Left ventricle myocardium inferior (tissue), 1 donor: ENCODE data around the gene LTBP1. TPM values are rescaled to one million over a fixed set of nuclear protein-coding genes. Genes with fewer than 3 reads are reported as not detected.
"Not testable (repeated sequence)": the region's sequence is repeated elsewhere in the genome, so short reads cannot be mapped to it uniquely, and the experiment has no call there.

ENCODE experiments used
- DNase-seq: peaks from one replicate; pipeline ENCODE4 v3.0.0-alpha.2; 2020
- H3K27ac ChIP-seq: fragments of 200-600 bp; replicated peaks from 2 replicates; pipeline ENCODE4 v1.8.0; 2021
- H3K27me3 ChIP-seq: fragments of 200-600 bp; 2 replicates; pipeline ENCODE4 v1.8.0; 2021; ENCODE audit warnings: low read depth
- H3K36me3 ChIP-seq: fragments of 200-600 bp; 2 replicates; pipeline ENCODE4 v1.8.0; 2021
- H3K4me1 ChIP-seq: fragments of 200-600 bp; 2 replicates; pipeline ENCODE4 v1.8.0; 2021
- H3K4me3 ChIP-seq: fragments of 200-600 bp; 2 replicates; pipeline ENCODE4 v1.8.0; 2021; ENCODE audit warnings: mild to moderate bottlenecking, moderate library complexity
- H3K9me3 ChIP-seq: fragments of 200-600 bp; replicated peaks from 2 replicates; pipeline ENCODE4 v1.8.0; 2021
- intact Hi-C: fragments of 100-400 bp; cut with micrococcal nuclease; formaldehyde crosslinking; loops from one replicate; pipeline ENCODE4 v1.11.0; 2022
- total RNA-seq: library from RNA; stranded (reverse); fragmentation: NEBNext Ultra II Directional; extraction: Animal tissue kit (Norgen Biotek cat#: 25700); gene quantifications from one replicate; pipeline ENCODE4 v1.2.1, GENCODE V29; 2021
- TF ChIP-seq, protein P1 (sequence below): fragments of 200-600 bp; IDR thresholded peaks from 2 replicates; pipeline ENCODE4 v1.8.0; 2021; ENCODE audit warnings: antibody characterized with exemption, mild to moderate bottlenecking, borderline replicate concordance
- donor health status: DM: no; HTN: yes; CAD: no; lungs with severe emphysema.

The LTBP1 gene
- total RNA-seq, 1 donor from 2014 or later = 88.9 TPM

- TF ChIP-seq, protein P1, sequence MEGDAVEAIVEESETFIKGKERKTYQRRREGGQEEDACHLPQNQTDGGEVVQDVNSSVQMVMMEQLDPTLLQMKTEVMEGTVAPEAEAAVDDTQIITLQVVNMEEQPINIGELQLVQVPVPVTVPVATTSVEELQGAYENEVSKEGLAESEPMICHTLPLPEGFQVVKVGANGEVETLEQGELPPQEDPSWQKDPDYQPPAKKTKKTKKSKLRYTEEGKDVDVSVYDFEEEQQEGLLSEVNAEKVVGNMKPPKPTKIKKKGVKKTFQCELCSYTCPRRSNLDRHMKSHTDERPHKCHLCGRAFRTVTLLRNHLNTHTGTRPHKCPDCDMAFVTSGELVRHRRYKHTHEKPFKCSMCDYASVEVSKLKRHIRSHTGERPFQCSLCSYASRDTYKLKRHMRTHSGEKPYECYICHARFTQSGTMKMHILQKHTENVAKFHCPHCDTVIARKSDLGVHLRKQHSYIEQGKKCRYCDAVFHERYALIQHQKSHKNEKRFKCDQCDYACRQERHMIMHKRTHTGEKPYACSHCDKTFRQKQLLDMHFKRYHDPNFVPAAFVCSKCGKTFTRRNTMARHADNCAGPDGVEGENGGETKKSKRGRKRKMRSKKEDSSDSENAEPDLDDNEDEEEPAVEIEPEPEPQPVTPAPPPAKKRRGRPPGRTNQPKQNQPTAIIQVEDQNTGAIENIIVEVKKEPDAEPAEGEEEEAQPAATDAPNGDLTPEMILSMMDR = no peak
- DNase-seq = no peak
- peaks cover 30% of the 10 kb centered on the region for H3K4me1 ChIP-seq
- no peaks in the 10 kb centered on the region for H3K36me3 ChIP-seq
- H3K27ac ChIP-seq = no peak overlapping the region
- H3K9me3 ChIP-seq = no peaks in the 10 kb centered on the region
- no peak overlapping the region for H3K4me3 ChIP-seq
- intact Hi-C loops = no loop called here
- no peaks in the 10 kb centered on the region for H3K27me3 ChIP-seq
These were observed 34.9 kb downstream of the LTBP1 start for GRCh38 chr2:32981612-32982011.

GRCh38 chr2:32983193-32983924, 36.6 kb downstream of the LTBP1 start:
- intact Hi-C loops, H3K9me3 ChIP-seq, H3K27me3 ChIP-seq, H3K36me3 ChIP-seq, H3K27ac ChIP-seq, H3K4me3 ChIP-seq, DNase-seq: not testable (repeated sequence)
- peaks cover 13% of the 10 kb centered on the region for H3K4me1 ChIP-seq

GRCh38 chr2:32986480-32986879, 39.7 kb downstream of the LTBP1 start:
- Histone ChIP-seq H3K4me3 (no peak overlapping the region), H3K4me1 (peaks cover 17% of the 10 kb centered on the region), H3K27me3 (no peaks in the 10 kb centered on the region), H3K36me3 (no peaks in the 10 kb centered on the region), H3K27ac (no peak overlapping the region), H3K9me3 (peaks cover 6% of the 10 kb centered on the region)
- no peak for DNase-seq
- intact Hi-C loops = no loop called here
- TF ChIP-seq, protein P1 = no peak

DNA sequence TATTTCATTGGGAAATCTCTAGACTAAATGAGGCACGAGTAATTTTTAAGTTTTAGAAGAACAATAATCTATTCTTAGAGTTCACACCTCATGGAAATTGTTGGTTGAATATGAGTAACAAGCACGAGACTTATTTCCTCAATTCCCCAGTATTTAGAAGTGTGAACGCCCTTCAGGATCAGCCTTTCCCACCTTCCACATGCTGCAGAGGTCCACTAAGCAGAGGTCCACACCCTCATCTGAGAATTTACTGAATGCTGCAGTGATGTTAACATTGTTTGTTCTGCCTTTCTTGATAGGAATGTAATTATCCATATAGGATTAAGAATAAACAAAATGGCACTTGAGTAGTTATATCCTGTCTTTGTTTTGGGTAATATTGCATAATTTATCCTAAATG, 41.8 kb downstream of the LTBP1 start:
- H3K27me3 ChIP-seq = no peaks in the 10 kb centered on the region
- no peaks in the 10 kb centered on the region for H3K36me3 ChIP-seq

GRCh38 chr2:32990556-32990955, 43.8 kb downstream of the LTBP1 start:
- no peak for DNase-seq
- Histone ChIP-seq H3K4me3 (no peak overlapping the region), H3K36me3 (no peaks in the 10 kb centered on the region), H3K4me1 (peaks cover 30% of the 10 kb centered on the region), H3K9me3 (peaks cover 6% of the 10 kb centered on the region), H3K27ac (no peak overlapping the region), H3K27me3 (no peaks in the 10 kb centered on the region)
- intact Hi-C loops = no loop called here
- TF ChIP-seq, protein P1 = no peak

More for the DNA sequence above, 41.8 kb downstream of the LTBP1 start:
- no peak overlapping the region for H3K27ac ChIP-seq
- DNase-seq = no peak
- H3K9me3 ChIP-seq = peaks cover 6% of the 10 kb centered on the region
- TF ChIP-seq, protein P1 = no peak
- no peak overlapping the region for H3K4me3 ChIP-seq
- peaks cover 34% of the 10 kb centered on the region for H3K4me1 ChIP-seq
- intact Hi-C loops = no loop called here

DNA sequence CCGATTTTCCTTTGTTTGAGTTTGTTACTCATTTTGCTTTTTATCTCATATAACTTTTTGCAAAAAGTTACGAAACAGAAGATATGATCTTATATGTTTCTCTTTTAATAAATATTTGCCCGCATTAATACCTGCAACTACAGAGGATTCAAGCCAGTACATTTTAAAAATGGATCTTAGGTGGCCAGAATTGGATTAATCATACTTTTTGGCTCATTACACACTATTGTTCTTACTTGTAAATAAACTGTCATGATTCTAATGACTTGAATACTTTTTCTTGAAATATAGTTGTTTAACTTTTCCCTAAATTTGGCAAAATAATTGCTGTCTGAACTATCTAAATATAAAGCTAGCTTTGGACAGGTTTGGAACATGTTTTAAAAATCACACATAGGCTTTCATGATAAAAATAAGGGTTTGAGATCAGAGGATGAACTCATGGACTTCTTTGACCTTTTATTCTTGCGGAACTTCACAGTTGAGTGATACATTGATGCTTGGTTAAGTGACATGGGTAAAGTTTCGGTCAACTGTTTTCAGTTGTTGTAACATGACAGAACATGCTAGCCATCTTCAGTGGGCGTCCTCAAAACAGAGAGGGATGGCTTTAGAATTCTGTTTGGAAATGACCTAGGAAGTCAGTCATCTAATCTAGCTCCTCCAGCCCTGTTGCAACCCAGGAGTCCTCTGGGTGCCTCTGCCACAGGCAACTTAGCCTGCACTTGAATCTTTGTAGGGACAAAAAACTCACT, 44.5 kb downstream of the LTBP1 start:
- intact Hi-C loops = no loop called here
- no peaks in the 10 kb centered on the region for H3K27me3 ChIP-seq
- H3K9me3 ChIP-seq = peaks cover 10% of the 10 kb centered on the region
- peaks cover 30% of the 10 kb centered on the region for H3K4me1 ChIP-seq
- no peak for DNase-seq
- H3K36me3 ChIP-seq = no peaks in the 10 kb centered on the region
- TF ChIP-seq, protein P1 = no peak
- no peak overlapping the region for H3K27ac ChIP-seq
- H3K4me3 ChIP-seq = no peak overlapping the region
